HepG2 (cell line): ENCODE data around the gene MROH2A.

Experiments
- EZH2 ChIP-seq: conservative IDR thresholded peaks from 2 replicates; pipeline ENCODE4 v1.6.1; 2012; ENCODE audit warnings: mild to moderate bottlenecking, low read depth, low read length, moderate library complexity
- NR2F1 ChIP-seq, 2 experiments: fragments of 450-650 bp in 1 of 2; formaldehyde crosslinking in 1 of 2; IDR thresholded peaks; 2 replicates each; pipeline versions ENCODE4 v1.5.0 to v1.6.1; 2016 to 2020; ENCODE audit warnings: mild to moderate bottlenecking in 1 of 2, missing compliant biosample characterization in 1 of 2, missing genetic modification reagents in 1 of 2, moderate library complexity in 1 of 2
- RAD21 ChIP-seq: fragments of 450-650 bp; formaldehyde crosslinking; IDR thresholded peaks from 2 replicates; pipeline ENCODE4 v1.5.0; 2020; ENCODE audit warnings: mild to moderate bottlenecking
- SKI ChIP-seq: fragments of 450-650 bp; IDR thresholded peaks from one replicate; pipeline ENCODE4 v1.6.1; 2018; ENCODE audit warnings: mild to moderate bottlenecking; ENCODE audit not compliant: partially characterized antibody
- SRY ChIP-seq: sonication (generic); formaldehyde crosslinking; IDR thresholded peaks from 2 replicates; pipeline ENCODE4 v1.8.0; 2022; ENCODE audit warnings: mild to moderate bottlenecking, missing genetic modification reagents
- TF ChIP-seq, protein P1 (sequence below): sonication (generic); formaldehyde crosslinking; IDR thresholded peaks from 2 replicates; pipeline ENCODE4 v1.5.0; 2020; ENCODE audit warnings: mild to moderate bottlenecking, missing genetic modification reagents
- TF ChIP-seq, protein P2 (sequence below): sonication (generic); formaldehyde crosslinking; IDR thresholded peaks from 2 replicates; pipeline ENCODE4 v1.5.0; 2020; ENCODE audit warnings: mild to moderate bottlenecking, missing genetic modification reagents, moderate library complexity

DNA sequence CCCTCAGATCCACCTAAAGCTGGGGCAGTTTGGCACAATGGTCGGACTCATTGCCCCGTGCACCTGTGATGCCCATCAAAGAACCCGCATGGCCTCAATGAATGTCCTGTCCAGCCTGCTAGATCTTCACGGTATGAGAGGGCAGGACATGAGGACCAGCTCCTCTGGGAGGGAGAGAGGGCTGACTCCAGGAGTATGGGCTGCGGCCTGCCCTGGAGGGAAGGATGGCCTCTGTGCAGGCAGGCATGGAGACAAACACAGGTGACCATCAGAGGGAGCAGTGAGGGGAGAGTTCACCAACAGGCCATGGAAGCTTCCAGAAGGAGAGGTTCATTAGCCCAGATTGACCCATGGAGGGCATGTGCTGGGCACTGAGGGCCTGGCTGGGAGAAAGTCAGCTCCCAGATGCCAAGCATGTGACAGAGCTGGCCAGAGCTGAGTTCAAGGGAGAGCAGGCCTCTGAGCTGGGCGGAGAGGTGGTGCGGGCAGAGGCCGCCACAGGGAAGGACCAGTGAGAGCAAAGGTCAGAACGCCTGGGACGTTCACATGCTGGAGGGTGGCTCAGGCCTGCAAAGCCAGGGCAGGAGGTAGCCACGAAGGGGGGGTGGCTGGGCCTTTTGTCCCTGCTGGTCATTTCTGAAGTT lies 40.0 kb downstream of the MROH2A start:
- TF ChIP-seq NR2F1 (CRISPR knock-in tag; IDR thresholded peaks at IDR 0.05) (no peak), SRY (CRISPR knock-in tag) (no peak), SKI (no peak), EZH2 (no peak), RAD21 (CRISPR knock-in tag) (no peak)
- TF ChIP-seq, protein P1, sequence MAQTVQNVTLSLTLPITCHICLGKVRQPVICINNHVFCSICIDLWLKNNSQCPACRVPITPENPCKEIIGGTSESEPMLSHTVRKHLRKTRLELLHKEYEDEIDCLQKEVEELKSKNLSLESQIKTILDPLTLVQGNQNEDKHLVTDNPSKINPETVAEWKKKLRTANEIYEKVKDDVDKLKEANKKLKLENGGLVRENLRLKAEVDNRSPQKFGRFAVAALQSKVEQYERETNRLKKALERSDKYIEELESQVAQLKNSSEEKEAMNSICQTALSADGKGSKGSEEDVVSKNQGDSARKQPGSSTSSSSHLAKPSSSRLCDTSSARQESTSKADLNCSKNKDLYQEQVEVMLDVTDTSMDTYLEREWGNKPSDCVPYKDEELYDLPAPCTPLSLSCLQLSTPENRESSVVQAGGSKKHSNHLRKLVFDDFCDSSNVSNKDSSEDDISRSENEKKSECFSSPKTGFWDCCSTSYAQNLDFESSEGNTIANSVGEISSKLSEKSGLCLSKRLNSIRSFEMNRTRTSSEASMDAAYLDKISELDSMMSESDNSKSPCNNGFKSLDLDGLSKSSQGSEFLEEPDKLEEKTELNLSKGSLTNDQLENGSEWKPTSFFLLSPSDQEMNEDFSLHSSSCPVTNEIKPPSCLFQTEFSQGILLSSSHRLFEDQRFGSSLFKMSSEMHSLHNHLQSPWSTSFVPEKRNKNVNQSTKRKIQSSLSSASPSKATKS (CRISPR knock-in tag): no peak
- TF ChIP-seq, protein P2, sequence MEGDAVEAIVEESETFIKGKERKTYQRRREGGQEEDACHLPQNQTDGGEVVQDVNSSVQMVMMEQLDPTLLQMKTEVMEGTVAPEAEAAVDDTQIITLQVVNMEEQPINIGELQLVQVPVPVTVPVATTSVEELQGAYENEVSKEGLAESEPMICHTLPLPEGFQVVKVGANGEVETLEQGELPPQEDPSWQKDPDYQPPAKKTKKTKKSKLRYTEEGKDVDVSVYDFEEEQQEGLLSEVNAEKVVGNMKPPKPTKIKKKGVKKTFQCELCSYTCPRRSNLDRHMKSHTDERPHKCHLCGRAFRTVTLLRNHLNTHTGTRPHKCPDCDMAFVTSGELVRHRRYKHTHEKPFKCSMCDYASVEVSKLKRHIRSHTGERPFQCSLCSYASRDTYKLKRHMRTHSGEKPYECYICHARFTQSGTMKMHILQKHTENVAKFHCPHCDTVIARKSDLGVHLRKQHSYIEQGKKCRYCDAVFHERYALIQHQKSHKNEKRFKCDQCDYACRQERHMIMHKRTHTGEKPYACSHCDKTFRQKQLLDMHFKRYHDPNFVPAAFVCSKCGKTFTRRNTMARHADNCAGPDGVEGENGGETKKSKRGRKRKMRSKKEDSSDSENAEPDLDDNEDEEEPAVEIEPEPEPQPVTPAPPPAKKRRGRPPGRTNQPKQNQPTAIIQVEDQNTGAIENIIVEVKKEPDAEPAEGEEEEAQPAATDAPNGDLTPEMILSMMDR: peak; percentile 39
